IPS-11a (cell line): ENCODE data around the gene IGSF3.
"Not testable (repeated sequence)": the region's sequence is repeated elsewhere in the genome, so short reads cannot be mapped to it uniquely, and the experiment has no call there.

Experiments used
- H3K4me3 ChIP-seq: one replicate; pipeline ENCODE4 v1.5.1; 2013; ENCODE audit warnings: low read depth, low read length, control low read depth

The IGSF3 gene

DNA sequence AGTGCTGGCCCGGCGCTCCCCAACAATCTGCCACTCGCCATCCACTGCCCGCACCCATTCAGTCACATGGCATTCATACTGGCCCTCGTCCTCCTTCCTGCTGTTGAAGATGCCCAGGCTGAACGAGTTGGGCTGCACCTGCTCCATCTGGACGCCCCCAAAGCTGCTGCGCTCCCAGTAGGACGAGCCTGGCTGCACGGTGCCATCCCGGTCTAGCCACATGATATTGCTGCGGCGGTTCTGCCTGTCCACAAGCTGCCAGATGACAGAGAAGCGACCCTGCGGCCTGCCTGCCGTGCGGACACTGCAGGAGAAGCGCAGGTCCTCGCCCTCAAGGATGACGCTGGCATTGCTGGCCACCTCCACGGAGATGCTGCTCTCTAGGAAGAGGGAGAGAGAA lies 63.9 kb downstream of the IGSF3 start:
- H3K4me3 ChIP-seq: not testable (repeated sequence)

DNA sequence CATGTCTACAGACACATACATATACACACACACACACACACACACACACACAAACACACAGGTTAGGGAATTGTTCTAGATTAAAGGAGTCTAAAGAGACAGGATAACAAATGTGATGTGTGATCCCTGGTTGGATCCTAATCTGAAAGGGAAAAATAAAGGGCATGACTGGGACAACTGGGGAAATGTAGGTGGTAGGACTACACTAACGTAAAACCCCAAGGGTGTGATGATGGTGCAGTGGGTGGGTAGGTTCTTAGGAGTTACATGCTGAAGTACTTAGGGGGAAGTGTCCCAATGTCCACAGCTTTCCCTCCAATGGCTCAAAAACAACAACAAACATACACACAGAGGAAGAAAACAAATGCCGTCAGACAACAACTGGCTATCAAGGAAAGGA lies 68.2 kb downstream of the IGSF3 start:
- not testable (repeated sequence) for H3K4me3 ChIP-seq

DNA sequence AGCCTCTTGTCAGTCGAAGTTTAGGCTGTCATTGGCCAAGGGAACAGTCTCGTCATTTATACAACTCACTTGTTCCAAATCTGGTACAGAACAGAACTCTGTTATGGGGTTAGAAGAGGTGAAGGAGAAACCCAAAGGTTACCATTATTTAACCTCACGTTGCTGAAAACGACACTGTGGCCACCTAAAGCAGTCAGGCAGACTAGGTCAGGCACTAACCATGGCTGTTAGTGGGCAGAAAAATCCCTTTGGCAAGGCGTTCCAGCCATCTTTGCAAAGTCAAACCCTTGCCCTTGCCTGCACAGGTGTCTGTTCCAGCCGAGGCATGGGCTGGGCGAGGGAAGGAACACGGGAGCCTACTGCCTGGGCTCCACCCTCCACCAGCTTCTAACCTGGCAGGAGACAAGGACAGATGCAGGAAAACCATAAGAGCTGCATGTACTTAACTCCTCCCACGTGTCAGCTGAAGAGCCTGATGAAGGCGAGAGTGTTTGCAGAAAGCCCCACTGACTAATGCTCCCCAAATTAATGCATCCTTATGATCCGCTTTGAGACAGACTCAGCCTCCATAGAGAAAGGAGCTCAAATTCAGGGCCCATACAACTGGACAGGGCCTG lies 69.0 kb downstream of the IGSF3 start:
- H3K4me3 ChIP-seq: not testable (repeated sequence)

DNA sequence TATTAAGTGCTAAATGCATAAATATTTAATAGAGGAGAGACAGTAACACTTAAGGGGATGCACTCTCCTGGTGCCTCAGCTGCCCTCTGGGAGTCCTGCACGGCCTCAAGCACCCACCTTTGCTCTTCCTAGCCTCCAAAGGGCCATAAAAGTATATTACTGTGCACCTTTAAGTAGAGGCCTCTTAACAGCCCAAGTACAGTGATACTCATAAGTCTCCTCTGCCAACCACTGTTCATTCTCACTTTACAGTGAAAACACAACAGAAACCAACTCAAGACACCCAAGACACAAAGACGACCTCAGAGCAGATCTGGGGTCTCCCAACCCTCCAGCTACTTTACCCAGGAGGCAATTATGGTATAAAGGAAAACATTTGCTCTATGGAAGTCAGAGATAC lies 70.1 kb downstream of the IGSF3 start:
- H3K4me3 ChIP-seq: not testable (repeated sequence)

DNA sequence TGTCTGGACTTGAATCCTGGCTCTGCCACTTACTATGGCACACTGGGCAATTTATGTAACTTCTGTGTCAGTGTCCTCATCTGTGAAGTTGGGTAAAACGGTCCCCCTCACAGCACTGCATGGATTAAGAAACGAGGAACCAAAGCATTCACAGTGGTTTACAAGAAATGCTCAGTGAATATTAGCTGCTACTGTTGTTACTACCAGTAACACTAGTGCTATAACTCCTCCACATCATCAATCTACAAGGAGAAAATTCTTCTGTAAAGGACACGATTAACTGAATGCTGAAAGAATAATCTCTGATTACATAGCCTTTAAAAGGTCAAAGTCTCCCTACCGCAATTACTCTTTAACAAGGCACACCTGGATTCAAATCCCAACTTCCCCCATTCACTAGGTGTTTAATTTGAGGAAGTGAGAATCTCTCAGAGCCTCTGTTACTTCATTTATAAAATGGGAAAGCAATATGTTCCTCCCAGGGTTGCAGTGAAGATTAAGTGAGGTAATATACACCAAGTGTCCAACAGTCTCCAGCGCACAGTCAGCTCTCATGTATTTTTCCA lies 70.7 kb downstream of the IGSF3 start:
- not testable (repeated sequence) for H3K4me3 ChIP-seq

DNA sequence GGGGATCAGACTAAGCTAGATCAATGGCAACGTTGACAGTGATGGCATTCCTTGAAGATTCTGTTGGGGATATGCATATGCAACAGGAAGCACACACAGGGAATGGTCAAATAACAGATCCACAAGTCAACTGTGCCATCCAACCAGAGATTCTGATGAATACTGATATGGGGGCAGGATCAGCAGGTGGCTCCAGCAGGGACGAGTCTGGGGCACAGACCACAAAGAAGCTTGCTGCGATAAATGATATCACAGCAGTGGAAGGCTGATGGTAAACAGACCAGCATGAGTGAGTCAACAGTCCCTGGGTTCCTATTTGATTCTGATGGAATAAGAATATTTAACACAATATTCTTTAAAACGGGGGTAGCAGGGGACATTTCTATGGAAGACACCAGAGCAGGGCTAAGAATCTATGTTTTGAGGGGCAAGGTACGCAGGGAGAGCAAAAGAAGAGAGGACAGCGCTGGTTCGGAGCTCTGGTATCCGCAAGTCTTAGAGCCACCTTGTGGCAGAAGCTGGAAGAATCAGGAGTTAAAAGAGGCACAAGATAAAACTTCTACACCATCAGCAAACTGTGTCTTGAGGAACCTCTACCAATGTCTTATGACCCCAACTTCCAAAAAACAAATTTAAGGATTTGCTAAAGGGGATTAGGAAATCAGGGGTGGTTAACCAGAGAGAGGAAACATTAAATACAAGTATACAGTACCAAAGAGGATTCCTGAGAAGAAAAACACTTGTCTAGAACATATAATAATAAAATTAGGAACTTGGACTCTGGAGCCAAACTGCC lies 71.4 kb downstream of the IGSF3 start:
- H3K4me3 ChIP-seq: not testable (repeated sequence)

DNA sequence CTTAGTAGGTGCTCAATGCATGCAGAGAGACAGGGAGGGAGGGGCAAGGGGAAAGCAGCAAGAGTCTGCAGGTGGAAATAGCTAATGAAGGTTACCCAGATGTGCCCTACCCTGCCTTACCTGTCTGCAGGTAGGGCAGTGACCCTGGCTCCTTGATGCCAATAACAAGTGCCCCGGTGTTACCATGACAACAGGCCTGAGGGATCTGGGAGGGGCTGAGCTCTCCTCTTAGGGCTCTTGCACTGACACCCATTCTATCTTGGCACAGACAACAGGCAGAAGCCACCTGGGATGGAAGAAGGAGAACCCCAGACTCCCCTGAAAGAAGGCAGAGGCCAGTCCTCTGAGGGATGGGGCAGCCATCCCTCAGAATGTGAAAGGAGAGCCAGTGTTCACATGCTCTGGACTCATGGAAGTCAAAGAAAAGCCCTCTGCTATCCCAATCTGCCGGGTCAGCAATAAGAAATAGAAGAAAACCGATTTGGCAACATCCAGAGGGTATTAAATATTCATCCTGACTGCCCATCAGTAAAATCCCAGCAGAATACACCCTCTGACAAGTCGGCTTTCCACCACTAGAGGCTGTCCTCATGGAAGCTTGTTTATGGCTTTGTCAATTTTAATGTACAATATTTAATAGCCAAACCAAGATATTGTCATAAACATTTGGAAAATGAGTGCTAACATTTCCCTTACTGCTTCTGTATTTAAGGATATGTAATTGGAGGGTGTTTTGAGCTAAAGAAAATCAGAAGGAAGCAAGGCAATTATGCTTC lies 72.3 kb downstream of the IGSF3 start:
- not testable (repeated sequence) for H3K4me3 ChIP-seq

DNA sequence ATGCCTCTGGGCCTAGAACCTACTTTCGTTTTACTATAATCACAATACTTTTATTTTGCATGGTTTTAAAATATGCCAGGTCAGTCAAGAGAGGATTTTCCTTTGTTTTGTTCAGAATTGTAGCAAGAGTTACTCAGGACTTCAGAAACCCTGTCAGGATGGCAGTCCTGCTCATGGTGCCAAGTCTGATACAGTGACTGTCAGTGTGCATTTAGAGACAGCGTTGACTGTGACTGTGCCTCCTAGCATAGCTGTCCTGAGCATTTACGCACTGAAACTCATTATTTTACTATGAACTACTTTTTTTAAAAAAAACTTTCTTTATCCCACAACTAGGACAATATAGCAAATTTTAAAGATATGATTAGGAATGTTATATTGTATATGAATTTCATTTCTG lies 73.6 kb downstream of the IGSF3 start:
- H3K4me3 ChIP-seq: not testable (repeated sequence)

DNA sequence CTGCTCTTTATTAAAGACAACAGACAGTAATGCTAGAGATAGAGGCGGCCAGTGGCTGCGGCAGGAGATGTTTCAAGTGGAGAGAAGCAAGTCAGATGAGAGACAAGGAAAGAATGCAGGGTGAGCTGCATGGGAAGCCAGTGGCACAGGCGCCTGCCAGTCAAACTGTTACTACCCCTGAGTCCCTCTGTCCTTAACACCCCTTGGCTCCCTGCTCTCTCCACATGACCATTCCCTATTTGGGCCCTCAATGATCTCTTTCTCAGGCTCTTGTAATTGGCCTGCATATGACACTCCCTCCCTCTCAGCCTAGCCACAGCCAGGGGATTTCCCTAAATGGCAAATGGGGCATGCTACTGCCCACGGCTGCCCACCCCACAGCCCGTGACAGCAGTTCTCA lies 74.1 kb downstream of the IGSF3 start:
- H3K4me3 ChIP-seq: not testable (repeated sequence)

DNA sequence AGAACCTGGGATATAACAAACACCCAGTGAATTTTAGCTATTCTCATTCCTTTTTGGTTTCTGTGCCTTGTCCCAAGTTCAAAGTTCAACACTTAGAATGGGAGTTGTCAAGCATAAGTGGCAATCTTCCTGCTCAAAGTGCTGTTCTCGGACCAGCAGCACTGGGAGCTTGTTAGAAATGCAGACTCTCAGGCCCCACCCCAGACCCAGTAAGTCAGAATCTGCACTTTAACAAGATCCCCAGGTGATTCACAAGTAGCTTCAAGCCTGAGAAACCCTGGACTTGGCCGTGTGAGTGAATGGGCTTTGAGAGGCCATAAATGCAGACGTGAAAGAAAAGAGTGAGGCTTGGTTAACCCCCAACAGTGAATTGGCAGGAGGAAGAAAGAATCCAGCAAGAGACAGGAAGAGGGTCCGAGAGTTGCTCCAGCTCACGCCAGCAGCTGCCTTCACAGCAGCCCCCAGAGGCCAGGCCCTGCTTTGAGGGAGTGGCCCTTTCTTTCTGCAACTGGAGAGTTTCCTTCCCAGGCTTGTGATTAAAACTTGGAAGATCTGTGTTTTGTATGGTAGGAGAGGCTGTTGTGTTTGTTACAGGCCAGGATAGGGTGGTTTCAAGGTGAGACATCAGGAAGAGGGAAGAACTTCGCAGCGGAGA lies 75.5 kb downstream of the IGSF3 start:
- not testable (repeated sequence) for H3K4me3 ChIP-seq

DNA sequence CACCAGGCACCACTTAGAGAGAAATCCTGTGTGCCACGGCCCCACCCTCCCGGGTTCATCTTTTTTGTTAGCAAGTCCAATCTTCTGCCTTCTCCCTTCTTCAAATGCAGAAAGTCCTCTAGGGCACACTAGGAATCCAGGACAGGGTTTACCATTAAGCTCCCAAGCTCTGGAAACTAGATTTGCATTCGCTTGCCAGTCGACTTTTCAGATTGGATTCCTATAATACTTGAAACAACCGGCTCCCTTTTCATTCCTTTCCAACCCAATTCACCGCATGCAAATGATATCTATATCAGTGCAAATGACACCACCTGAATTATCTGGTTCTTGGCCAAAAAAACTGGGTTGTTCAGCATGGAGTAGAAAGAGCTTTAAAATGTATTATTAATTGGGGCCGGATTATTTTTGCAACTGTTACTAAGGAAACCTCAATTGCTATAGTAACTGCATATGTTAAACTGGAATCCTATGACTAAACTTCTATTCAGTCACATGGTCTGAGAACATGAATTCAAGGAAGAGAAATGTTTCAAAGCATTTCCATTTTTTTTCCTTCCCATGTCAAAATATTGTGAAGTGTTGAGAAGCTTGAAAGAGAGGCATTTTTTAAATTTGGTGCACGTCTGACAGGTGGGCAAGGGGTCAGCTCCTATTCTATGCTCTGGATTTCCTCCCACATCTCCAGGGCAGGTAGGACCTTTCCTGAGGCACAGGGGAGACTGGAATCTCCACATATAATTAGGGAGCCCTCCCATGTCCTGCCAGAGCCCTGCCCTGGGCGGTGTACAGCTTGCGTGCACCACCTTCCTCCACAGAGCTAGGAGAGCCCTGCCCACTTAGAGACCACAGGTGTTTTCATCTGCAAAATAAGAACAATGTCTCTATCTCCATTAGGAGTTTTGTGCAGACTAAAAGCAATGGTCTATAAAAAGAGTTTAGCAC lies 76.3 kb downstream of the IGSF3 start:
- H3K4me3 ChIP-seq: not testable (repeated sequence)

DNA sequence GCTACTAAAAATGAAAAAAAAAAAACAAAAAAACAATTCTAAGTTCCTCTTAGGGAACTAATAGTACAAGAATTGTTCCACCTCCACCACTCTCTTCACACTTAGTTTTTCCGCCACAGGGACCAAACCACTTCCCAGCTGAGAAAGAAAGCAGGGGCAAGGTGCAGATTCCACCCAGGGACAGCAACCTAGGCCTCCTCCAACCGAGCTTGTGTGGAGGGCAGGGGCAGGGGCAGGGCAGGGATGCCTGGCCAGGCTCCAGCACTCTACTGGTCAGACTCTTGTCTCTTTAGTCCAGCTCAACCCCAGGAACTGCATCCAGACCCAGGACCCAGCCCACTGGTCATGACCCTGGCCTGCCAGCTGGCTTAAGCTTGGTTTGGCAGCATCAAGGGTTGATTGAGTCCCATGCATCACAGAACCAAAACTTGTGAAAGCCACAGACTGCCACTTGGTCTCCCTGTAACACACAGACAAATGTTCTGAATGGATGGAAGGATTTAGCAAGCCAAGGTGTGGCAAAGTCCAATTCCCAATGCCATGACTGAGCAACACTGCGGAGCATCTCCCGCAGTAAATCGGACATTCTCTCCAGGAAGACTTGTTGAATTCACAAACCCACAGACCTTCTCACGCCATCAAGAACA lies 77.1 kb downstream of the IGSF3 start:
- H3K4me3 ChIP-seq: not testable (repeated sequence)

DNA sequence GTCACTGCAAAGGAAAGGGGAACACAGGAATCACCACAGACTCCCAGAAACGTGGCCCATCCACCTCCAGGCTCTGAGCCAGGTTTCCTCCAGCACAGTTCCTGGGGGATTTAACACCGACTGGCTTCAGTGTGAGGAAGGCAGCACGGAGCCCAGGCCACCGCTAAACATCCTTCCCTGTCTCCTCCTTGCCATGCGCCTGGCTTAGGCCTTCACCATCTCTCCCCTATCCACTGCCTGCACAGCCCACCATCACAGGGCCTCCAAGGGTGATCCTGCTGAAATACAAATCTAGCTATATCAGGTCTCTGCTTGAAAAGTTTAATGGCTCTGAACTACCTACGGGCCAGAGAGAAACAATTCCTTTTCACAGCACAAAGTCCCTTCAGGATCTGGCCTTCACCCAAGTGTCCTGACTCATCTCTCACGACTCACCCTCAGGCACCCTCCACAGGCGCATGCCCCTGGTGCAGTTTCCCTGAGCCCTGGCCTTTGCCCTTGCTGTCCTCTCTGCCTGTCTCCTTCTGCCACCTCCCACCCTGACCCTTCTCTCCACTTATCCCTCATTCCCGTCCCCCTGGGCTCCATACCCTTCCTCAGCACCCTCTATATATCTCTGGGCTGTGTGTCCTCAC lies 78.3 kb downstream of the IGSF3 start:
- not testable (repeated sequence) for H3K4me3 ChIP-seq

DNA sequence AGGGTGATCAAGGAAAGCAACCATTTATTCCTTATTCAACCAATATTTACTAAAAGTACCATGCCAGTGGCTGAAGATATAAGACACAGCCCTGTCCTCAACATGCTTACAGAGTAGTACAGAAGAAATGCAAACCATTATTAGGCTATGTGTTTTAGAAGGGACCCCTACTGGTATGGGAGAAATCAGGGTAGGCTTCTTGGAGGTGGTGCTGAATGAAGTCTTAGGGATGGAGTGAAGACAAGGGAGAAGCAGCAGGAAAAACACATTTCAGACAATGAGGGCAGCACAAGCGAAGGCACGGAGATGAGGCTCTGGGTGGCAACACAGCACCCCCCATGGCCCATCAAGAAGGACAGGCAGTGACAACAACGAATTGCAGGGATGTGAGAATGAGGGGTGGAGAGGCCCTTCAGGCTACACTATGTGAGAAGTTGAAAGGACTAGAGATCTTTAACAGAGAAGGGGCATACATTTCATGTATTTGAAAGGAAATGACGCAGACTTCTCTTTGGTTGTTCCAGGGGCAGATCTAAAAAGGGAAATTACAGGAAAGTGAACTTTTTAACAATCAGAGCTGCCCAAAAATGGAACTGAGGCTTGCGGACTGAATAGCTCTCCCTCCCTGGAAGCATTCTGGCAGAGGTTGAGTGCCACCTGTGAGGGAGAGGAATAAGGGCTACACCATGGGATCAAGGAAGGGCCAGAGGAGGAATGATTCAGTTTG lies 79.9 kb downstream of the IGSF3 start:
- no peak overlapping the region for H3K4me3 ChIP-seq

DNA sequence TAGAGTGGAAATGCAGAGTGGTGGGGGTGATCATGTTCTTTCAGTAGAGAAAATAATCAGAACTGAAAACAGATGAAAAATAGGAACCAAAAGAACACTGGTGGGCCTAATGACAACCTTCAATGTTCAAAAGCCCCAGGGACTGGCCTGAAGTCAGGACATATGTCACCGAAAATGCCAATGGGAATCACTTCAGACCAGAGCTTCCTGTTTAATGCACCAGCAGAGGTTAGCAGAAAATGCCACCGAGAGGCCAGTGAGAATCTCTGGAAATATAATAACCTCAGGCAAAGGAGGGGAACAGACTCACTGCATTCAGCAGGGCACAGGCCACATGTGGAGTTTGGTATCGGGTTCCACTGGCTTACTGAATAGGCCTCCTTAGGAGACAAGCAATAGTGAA lies 80.8 kb downstream of the IGSF3 start:
- no peak overlapping the region for H3K4me3 ChIP-seq

DNA sequence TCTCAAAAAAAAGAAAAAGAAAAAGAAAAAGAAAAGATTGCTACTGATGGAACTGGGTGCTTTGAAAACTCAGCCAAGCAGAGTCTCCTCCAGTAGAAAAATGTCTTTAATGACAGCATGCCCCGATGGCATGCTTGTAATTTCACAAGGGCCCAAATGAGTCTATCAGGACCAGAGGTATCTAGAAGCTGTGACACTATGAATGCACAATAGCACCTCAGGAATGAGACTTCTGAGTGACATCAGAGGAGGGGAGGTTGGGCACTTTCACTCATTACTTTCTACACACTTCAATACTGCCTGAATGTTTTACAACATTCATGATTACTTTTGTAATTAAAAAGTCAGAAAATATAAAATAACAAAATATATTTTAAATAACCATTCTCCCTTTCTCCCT lies 81.6 kb downstream of the IGSF3 start:
- H3K4me3 ChIP-seq: no peak overlapping the region

DNA sequence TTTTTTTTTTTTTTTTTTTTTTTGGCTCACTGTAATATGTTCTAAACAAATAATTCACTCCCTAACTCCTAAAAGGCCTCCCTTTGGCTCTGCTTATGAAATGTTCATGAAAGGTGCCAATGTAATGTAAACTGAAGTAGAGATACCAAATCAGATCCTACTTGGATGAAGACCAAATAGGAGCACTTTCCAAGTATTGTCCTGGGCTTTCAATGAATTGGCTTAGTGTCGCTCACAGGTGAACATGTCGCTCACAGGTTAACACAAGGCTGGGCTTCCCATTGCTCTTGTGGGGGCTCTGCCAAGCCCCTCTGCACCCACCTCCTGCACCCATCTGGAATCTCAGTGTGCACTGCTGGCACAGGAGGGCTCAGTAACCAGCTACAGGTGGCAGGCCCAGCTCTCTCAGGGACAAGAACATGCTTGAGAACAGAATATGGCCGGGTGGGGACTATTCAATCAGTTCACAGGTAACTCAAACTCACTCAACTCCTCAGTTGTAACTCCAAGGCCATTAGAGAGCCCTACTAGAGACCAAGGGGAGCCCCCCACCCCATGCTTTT lies 86.1 kb downstream of the IGSF3 start:
- no peak overlapping the region for H3K4me3 ChIP-seq
